ENCODE measurements around the gene SH3TC2. TPM values are rescaled to one million over a fixed set of nuclear protein-coding genes. Genes with fewer than 3 reads are reported as not detected.

Gene SH3TC2
- polyA plus RNA-seq, 3 donors = 0.23 to 0.95 (median 0.81) TPM

- DNase-seq (ENCODE audit: extremely low read depth in 1 of 11, low read depth in 9 of 11, low spot score in 4 of 11) = no peak
Observed at GRCh38 chr5:149037817-149038216, 25.0 kb downstream of the SH3TC2 start.

DNA sequence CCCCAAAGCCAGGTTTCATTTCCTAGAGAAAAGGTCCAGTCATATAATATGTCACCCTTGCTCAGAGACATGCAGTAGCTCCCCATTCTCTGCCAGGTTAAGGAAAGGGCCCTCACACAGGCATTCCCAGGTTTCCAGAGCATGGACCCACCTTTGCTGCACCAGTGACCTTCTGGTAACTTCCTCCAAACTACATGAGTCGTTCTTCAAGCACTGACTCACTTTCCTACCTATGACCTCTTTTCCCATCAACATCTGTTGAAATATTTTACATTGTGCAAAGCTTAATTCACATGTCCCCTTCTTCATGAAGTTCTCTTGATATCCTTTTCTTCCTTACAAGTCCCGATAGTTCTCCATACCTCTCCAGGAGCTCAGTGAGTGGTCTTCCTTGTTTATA lies 25.9 kb downstream of the SH3TC2 start:
- DNase-seq (ENCODE audit: extremely low read depth in 1 of 11, low read depth in 9 of 11, low spot score in 4 of 11) = no peak

- DNase-seq (ENCODE audit: extremely low read depth in 1 of 11, low read depth in 9 of 11, low spot score in 4 of 11) = no peak
Observed at GRCh38 chr5:149036168-149036567, 26.7 kb downstream of the SH3TC2 start.

DNA sequence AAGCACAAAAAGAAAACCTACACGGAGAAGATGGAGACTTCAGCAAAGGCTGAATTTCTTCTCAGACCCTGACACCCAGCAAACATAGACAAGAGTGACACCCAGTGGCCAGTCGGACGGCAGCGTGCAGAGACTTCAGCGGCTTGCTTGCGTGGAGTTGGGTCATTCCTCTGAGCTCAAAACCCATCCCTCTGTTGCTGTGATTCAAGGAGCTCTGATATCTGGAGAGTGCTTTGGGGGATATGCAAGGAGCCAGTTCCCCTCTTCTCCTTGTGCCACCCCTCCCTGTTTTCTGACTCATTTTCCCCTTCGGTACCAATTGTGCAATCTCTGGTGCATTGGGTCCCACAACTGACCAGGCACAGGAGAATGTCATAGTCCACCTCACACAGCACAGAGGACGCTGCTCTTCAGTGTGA lies 27.5 kb downstream of the SH3TC2 start:
- DNase-seq (ENCODE audit: extremely low read depth in 1 of 11, low read depth in 9 of 11, low spot score in 4 of 11) = peak; percentile 15 to 65 (median 51)

- DNase-seq (ENCODE audit: extremely low read depth in 1 of 11, low read depth in 9 of 11, low spot score in 4 of 11) = no peak
Observed at GRCh38 chr5:149030838-149031397, 31.9 kb downstream of the SH3TC2 start.

- no peak for DNase-seq (ENCODE audit: extremely low read depth in 1 of 11, low read depth in 9 of 11, low spot score in 4 of 11)
Observed at GRCh38 chr5:149030392-149030791, 32.5 kb downstream of the SH3TC2 start.

- no peak for DNase-seq (ENCODE audit: extremely low read depth in 1 of 11, low read depth in 9 of 11, low spot score in 4 of 11)
Observed at GRCh38 chr5:149028984-149029383, 33.9 kb downstream of the SH3TC2 start.

DNA sequence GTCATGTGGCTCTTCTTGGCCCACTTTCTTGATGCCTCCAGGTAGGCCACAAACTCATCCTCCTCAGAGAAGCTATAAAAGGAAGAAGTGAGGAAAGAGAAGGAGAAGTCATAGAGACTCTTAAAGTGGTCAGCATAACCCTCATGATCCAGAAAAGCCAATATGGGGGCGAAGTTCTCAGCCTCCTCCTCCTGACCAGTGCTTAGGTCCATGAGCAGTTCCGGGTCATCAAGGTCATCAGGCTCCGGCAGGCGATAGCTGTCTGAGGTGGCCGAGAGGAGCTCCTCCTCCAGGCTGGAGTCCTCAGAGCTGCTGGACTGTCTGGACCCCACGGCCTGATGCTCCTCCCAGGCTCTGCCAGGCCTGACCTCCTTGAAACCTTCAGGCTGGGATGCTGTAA lies 34.7 kb downstream of the SH3TC2 start:
- no peak for DNase-seq (ENCODE audit: extremely low read depth in 1 of 11, low read depth in 9 of 11, low spot score in 4 of 11)

DNA sequence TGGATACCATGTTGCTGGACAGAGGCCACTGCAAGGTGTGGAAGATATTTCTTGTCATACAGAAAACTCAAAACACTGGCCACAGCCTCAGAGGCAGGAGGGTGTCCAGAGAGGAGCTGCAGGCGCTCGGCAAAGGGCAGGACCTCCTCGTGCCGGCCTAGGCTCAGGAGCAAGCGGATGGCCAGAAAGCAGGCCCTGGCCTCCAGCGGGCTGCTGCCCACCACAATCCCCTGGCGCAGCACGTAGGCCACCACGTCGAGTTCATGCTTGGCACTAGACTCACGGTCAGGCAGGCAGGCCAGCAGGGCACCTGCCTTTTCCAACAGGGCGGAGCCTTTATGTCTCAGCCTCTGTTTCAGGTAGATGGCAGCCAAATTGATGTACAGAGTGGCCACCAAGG lies 35.2 kb downstream of the SH3TC2 start:
- DNase-seq (ENCODE audit: extremely low read depth in 1 of 11, low read depth in 9 of 11, low spot score in 4 of 11) = no peak

DNA sequence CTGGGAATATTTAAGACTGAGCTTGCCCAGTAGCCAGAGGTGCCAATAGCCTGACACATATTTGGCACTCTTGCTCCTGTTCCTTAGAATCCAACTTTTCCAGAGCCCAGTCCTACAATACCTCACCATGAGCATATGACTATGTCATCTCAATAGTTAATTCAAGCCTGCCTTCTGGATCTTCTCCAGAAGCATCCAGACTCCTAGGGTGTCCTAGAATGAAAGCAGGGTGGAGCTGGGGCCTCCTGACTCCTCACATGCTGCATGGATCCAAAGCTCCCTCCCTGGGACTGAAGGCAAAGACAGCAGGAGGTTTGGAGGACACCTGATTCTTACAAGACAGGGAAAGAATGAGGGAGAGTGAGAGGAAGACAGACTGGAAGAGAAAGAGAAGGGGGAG lies 37.9 kb downstream of the SH3TC2 start:
- no peak for DNase-seq (ENCODE audit: extremely low read depth in 1 of 11, low read depth in 9 of 11, low spot score in 4 of 11)

DNA sequence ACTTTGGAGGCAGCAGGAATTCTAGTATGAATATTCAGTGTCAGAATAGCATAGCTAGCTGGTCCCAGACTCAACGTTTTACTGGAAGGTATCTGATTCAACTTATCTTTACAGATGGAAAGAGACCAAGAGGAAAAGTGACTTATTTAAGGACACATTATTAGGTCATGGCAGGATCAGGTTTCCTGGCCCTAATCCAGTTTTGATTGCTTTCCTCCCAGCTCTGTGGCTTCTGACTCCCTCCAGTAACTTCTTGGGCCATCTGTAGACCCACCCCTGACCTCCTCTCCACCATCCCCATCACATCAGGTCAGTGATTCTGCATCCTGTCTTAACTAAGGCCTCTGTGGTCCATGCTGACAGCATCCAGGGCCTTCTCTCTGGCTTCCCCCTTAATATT lies 38.4 kb downstream of the SH3TC2 start:
- DNase-seq (ENCODE audit: extremely low read depth in 1 of 11, low read depth in 9 of 11, low spot score in 4 of 11) = no peak

DNA sequence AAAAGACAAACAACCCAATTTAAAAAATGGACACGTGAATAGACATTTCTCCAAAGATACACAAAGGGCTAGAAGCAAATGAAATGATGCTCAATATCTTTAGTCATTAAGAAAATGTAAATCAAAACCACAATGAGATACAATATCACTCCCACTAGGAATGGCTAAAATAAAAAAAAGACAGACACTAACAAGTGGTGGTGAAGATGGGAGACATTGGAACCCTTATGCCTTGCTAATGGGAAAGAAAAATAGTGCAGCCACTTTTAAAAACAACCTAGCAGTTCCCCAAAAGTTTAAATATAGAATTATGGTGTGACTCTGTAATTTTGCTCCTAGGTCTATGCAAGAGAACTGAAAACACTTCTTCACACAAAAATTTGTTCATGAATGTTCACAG lies 40.7 kb downstream of the SH3TC2 start:
- no peak for DNase-seq (ENCODE audit: extremely low read depth in 1 of 11, low read depth in 9 of 11, low spot score in 4 of 11)

GRCh38 chr5:149019679-149020078 lies 43.2 kb downstream of the SH3TC2 start:
- DNase-seq (ENCODE audit: extremely low read depth in 1 of 11, low read depth in 9 of 11, low spot score in 4 of 11) = no peak

DNA sequence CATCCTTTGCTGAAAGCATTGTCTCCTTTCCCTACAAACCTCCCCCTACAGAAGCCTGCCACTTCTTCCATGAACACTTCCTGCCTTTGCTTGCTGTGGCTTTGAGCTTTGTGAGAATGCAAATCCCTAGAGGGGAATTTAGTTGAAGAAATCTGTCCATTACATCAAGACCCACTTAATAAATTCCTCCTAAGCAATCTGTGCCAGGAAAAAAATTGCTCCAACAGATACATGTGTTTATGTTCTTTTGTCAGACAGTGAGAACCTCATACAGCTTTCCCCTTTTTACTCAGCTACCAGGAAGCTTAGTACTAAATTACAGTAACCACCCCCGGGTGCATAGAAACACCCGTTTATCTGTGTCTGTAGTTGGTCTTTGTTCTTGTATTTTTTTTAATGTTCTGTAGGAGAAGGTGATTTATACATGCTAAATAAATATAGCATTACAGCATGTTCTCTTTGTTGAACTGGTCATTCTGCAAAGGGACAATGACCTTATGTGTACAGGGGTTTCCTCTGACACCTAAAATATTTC lies 43.9 kb downstream of the SH3TC2 start:
- DNase-seq (ENCODE audit: extremely low read depth in 1 of 11, low read depth in 9 of 11, low spot score in 4 of 11) = no peak

GRCh38 chr5:149017636-149018035 lies 45.2 kb downstream of the SH3TC2 start:
- DNase-seq (ENCODE audit: extremely low read depth in 1 of 11, low read depth in 9 of 11, low spot score in 4 of 11) = no peak

DNA sequence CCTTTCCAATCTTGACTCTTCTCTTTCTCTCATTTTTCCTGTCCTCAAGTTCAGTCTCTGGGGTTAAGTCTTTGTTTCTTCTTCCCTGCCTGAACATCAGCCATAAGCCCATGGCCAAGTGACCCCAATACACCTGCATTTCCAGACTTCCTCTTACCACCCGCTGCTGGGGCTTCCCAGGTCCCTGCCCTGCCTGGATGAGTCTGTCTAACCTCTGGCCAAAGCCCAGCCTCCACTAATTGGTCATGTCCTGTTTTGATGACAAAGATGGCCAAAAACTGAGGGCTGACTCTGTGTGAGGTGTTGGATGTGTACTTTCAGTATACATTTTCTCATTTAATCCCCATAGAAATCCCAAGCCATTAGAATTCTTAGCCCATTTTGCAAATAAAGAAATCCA lies 47.3 kb downstream of the SH3TC2 start:
- DNase-seq (ENCODE audit: extremely low read depth in 1 of 11, low read depth in 9 of 11, low spot score in 4 of 11) = no peak

DNA sequence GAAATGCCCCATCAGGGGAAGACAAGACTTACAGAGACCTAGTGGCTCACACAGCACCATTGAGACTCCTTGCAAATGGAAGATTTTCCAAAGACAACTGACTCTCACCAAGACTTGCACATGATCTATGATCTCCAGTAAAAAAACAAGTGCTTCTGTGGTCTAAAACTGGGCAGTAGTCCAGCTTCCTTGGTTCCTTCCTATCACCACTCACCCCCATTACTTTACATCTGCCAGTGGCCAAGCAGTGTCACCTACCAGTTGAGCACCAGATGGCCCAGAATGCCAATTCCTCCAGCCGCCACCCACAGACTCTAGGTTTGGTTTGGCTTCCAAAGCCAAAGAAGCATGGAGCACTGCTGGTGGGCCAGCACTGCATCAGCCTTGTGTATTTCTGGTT lies 47.7 kb downstream of the SH3TC2 start:
- DNase-seq (ENCODE audit: extremely low read depth in 1 of 11, low read depth in 9 of 11, low spot score in 4 of 11) = no peak

DNA sequence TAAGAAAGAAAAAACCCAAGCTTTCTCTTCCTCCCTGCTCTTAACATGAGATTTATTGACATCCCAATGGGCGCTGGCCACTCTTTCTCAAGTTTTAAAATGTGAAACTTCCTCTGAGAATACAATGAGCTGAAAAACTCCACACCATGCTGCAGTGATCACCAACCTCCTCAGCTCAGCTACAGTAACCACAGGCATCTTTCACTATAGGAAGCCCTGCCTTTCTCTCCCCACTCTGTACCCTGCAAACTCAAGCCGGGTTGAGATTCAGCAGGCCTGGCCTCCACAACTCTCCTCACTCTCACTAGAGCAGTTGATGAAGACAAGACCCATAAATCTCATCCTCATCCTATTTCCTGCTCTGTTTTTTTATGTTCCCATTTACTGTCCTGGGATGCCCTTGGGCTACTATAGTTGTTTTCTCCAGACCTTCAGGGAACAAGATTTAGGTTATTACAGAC lies 48.3 kb downstream of the SH3TC2 start:
- no peak for DNase-seq (ENCODE audit: extremely low read depth in 1 of 11, low read depth in 9 of 11, low spot score in 4 of 11)

GRCh38 chr5:149013796-149014195 lies 49.1 kb downstream of the SH3TC2 start:
- DNase-seq (ENCODE audit: extremely low read depth in 1 of 11, low read depth in 9 of 11, low spot score in 4 of 11) = no peak

DNA sequence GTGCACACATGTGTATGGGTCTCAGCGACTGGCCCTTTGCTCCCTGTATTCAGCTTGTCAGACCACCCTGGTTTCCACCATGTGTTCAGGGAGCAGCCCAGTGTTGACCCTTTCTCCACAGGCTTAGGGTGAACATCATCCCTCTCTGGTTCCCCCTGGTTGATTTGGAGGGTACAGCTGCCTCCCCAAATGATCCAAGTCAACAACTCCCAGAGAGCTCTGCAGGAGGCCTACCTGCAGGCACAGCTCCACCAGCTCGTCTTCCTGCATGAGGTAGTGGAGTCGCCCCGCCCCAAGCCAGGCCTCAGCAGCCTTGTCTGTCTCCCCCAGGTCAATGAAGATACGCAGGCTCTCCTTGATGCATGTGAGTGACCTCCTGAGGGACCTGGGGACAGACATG lies 50.5 kb downstream of the SH3TC2 start:
- no peak for DNase-seq (ENCODE audit: extremely low read depth in 1 of 11, low read depth in 9 of 11, low spot score in 4 of 11)

DNA sequence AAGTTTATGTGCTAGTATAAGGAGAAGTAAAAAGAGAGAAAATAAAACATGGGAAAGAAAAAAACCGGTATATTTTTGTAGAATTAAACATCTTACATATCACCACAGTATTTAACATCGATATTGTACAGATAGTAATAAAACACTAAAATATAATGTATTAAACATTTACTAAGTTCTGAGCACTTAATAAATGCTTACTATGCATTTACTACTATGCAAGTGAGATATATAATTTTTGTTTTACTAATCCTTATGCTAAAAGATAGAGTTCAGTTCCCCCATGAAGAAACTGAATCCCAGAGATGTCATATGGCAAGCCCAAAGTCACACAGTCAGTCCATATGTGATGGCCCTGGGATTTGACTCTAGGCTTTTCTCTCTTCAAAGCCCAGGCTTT lies 51.1 kb downstream of the SH3TC2 start:
- no peak for DNase-seq (ENCODE audit: extremely low read depth in 1 of 11, low read depth in 9 of 11, low spot score in 4 of 11)
